ENCODE measurements around the gene CALML4.
"Not testable (repeated sequence)": the region's sequence is repeated elsewhere in the genome, so short reads cannot be mapped to it uniquely, and the experiment has no call there.

Gene CALML4

GRCh38 chr15:68214838-68215254, 9.7 kb upstream of the CALML4 start:
- peaks cover 1% of the 10 kb centered on the region for H3K4me1 ChIP-seq (ENCODE audit: insufficient read depth, poor library complexity, severe bottlenecking)
- DNase-seq (ENCODE audit: low spot score) = no peak
- no peak overlapping the region for H3K4me3 ChIP-seq (ENCODE audit: severe bottlenecking)
- no peak for ATAC-seq (ENCODE audit: low read depth)
- no peaks in the 10 kb centered on the region for H3K27me3 ChIP-seq (ENCODE audit: insufficient read depth, poor library complexity, severe bottlenecking)
- no peak overlapping the region for H3K27ac ChIP-seq (ENCODE audit: poor library complexity, severe bottlenecking)
- H3K9me3 ChIP-seq (ENCODE audit: severe bottlenecking) = no peaks in the 10 kb centered on the region
- TF ChIP-seq CTCF (IDR thresholded peaks at IDR 0.05; ENCODE audit: poor library complexity, severe bottlenecking) = no peak
- peaks cover 36% of the 10 kb centered on the region for H3K36me3 ChIP-seq (ENCODE audit: low read depth)

- Histone ChIP-seq H3K27ac (ENCODE audit: poor library complexity, severe bottlenecking) (no peak overlapping the region), H3K27me3 (ENCODE audit: insufficient read depth, poor library complexity, severe bottlenecking) (no peaks in the 10 kb centered on the region), H3K36me3 (ENCODE audit: low read depth) (peaks cover 36% of the 10 kb centered on the region), H3K4me3 (ENCODE audit: severe bottlenecking) (no peak overlapping the region), H3K9me3 (ENCODE audit: severe bottlenecking) (no peaks in the 10 kb centered on the region), H3K4me1 (ENCODE audit: insufficient read depth, poor library complexity, severe bottlenecking) (peaks cover 5% of the 10 kb centered on the region)
- no peak for ATAC-seq (ENCODE audit: low read depth)
- no peak for TF ChIP-seq CTCF (IDR thresholded peaks at IDR 0.05; ENCODE audit: poor library complexity, severe bottlenecking)
- peak; percentile 62 for DNase-seq (ENCODE audit: low spot score)
Observed at GRCh38 chr15:68213991-68214837, 9.1 kb upstream of the CALML4 start.

- not testable (repeated sequence) for H3K27ac ChIP-seq (ENCODE audit: poor library complexity, severe bottlenecking); H3K4me3 ChIP-seq (ENCODE audit: severe bottlenecking); ATAC-seq (ENCODE audit: low read depth); H3K27me3 ChIP-seq (ENCODE audit: insufficient read depth, poor library complexity, severe bottlenecking); H3K4me1 ChIP-seq (ENCODE audit: insufficient read depth, poor library complexity, severe bottlenecking); H3K9me3 ChIP-seq (ENCODE audit: severe bottlenecking)
- peaks cover 35% of the 10 kb centered on the region for H3K36me3 ChIP-seq (ENCODE audit: low read depth)
- peak; percentile 22 for DNase-seq (ENCODE audit: low spot score)
Observed at GRCh38 chr15:68213491-68213845, 8.3 kb upstream of the CALML4 start.

GRCh38 chr15:68211656-68212320, 6.7 kb upstream of the CALML4 start:
- peaks cover 19% of the 10 kb centered on the region for H3K36me3 ChIP-seq (ENCODE audit: low read depth)
- H3K27ac ChIP-seq (ENCODE audit: poor library complexity, severe bottlenecking) = no peak overlapping the region
- ATAC-seq (ENCODE audit: low read depth) = no peak
- DNase-seq (ENCODE audit: low spot score) = peak; percentile 74
- H3K27me3 ChIP-seq (ENCODE audit: insufficient read depth, poor library complexity, severe bottlenecking) = no peaks in the 10 kb centered on the region
- H3K9me3 ChIP-seq (ENCODE audit: severe bottlenecking) = no peaks in the 10 kb centered on the region
- no peak overlapping the region for H3K4me3 ChIP-seq (ENCODE audit: severe bottlenecking)
- TF ChIP-seq CTCF (IDR thresholded peaks at IDR 0.05; ENCODE audit: poor library complexity, severe bottlenecking) = no peak
- H3K4me1 ChIP-seq (ENCODE audit: insufficient read depth, poor library complexity, severe bottlenecking) = peaks cover 5% of the 10 kb centered on the region

- no peaks in the 10 kb centered on the region for H3K9me3 ChIP-seq (ENCODE audit: severe bottlenecking)
- H3K4me3 ChIP-seq (ENCODE audit: severe bottlenecking) = no peak overlapping the region
- peak; percentile 88 for TF ChIP-seq CTCF (IDR thresholded peaks at IDR 0.05; ENCODE audit: poor library complexity, severe bottlenecking)
- peak; percentile 38; the same call in 1 of the 3 replicates for ATAC-seq (ENCODE audit: low read depth)
- peak; percentile 79 for DNase-seq (ENCODE audit: low spot score)
- H3K36me3 ChIP-seq (ENCODE audit: low read depth) = peaks cover 11% of the 10 kb centered on the region
- no peak overlapping the region for H3K27ac ChIP-seq (ENCODE audit: poor library complexity, severe bottlenecking)
- H3K4me1 ChIP-seq (ENCODE audit: insufficient read depth, poor library complexity, severe bottlenecking) = peaks cover 5% of the 10 kb centered on the region
- no peaks in the 10 kb centered on the region for H3K27me3 ChIP-seq (ENCODE audit: insufficient read depth, poor library complexity, severe bottlenecking)
Observed at GRCh38 chr15:68210821-68211655, 5.9 kb upstream of the CALML4 start.

Measured in RWPE2 (cell line).